Small intestine (tissue), 7 donors: ENCODE results near the gene ARL15. TPM values are rescaled to one million over a fixed set of nuclear protein-coding genes. Genes with fewer than 3 reads are reported as not detected.

Experiments
- DNase-seq, 2 donors: peaks; one replicate each; pipeline versions ENCODE4 v3.0.0 to v3.0.0-alpha.2; 2013
- FAIRE-seq: peaks from 2 replicates; lab custom pipeline; 2012; peaks lifted over from hg19 to GRCh38; lab: Jason Lieb, UNC
- H3K27ac ChIP-seq, 3 donors: one replicate each; pipeline ENCODE4 v1.5.1; 2013; ENCODE audit warnings: low read length in 2 of 3, mild to moderate bottlenecking in 2 of 3, control low read depth in 1 of 3, inconsistent platforms in 1 of 3, low read depth in 1 of 3, moderate library complexity in 1 of 3
- H3K27me3 ChIP-seq, 3 donors: one replicate each; pipeline ENCODE4 v1.6.1; 2013; ENCODE audit warnings: low read length in 3 of 3, inconsistent platforms in 1 of 3; ENCODE audit not compliant: control insufficient read depth in 3 of 3, insufficient read depth in 3 of 3
- H3K36me3 ChIP-seq, 3 donors: one replicate each; pipeline ENCODE4 v1.6.1; 2013; ENCODE audit warnings: low read length in 3 of 3, inconsistent platforms in 1 of 3, low read depth in 1 of 3, mild to moderate bottlenecking in 1 of 3, moderate library complexity in 1 of 3; ENCODE audit not compliant: control insufficient read depth in 3 of 3, insufficient read depth in 2 of 3
- H3K4me1 ChIP-seq, 3 donors: one replicate each; pipeline ENCODE4 v1.6.1; 2013; ENCODE audit warnings: low read length in 2 of 3, inconsistent platforms in 1 of 3, low read depth in 1 of 3, mild to moderate bottlenecking in 1 of 3, moderate library complexity in 1 of 3; ENCODE audit not compliant: control insufficient read depth in 3 of 3, insufficient read depth in 2 of 3
- H3K4me3 ChIP-seq, 3 donors: one replicate each; pipeline ENCODE4 v1.5.1; 2013; ENCODE audit warnings: low read length in 3 of 3, control low read depth in 1 of 3, inconsistent platforms in 1 of 3, low read depth in 1 of 3, mild to moderate bottlenecking in 1 of 3, moderate library complexity in 1 of 3
- H3K9me3 ChIP-seq, 2 donors: one replicate each; pipeline ENCODE4 v1.6.1; 2013; ENCODE audit warnings: low read depth in 1 of 2, low read length in 1 of 2; ENCODE audit not compliant: control insufficient read depth in 2 of 2, insufficient read depth in 1 of 2
- WGBS, 3 donors: extraction: QIAGEN DNeasy Blood & Tissue Kit; methylation state at CpG; one replicate each; pipeline ENCODE4 v1.1.7; 2013; 5-methylcytosine and 5-hydroxymethylcytosine counted together
- polyA plus RNA-seq, 4 donors: library from polyadenylated mRNA; stranded (reverse) in 3 of 4; unstranded in 1 of 4; fragments of 200-250 nt in 3 of 4; fragments of 120-200 nt in 1 of 4; gene quantifications; one replicate each; pipeline versions ENCODE4 v1.2.1 to v1.2.3, GENCODE V29; 2013
- donor health status: healthy with polysubstance abuse.
- donor health status: control.
- donor health status: control.
- donor health status: Bipolar disorder and iron deficiency.
- donor health status: healthy.

Gene ARL15
- polyA plus RNA-seq, 4 donors: 16.5 to 61.9 (median 20.5) TPM

- Histone ChIP-seq H3K27me3 (no peaks in the 10 kb centered on the region), H3K9me3 (no peaks in the 10 kb centered on the region), H3K27ac (no peak overlapping the region), H3K4me1 (peaks cover 0 to 16% (median 6%) of the 10 kb centered on the region in 3 donors), H3K36me3 (no peaks in the 10 kb centered on the region), H3K4me3 (no peak overlapping the region)
- FAIRE-seq: no peak
- no peak for DNase-seq
Measured at GRCh38 chr5:54187694-54188093, 122.7 kb downstream of the ARL15 start.

DNA sequence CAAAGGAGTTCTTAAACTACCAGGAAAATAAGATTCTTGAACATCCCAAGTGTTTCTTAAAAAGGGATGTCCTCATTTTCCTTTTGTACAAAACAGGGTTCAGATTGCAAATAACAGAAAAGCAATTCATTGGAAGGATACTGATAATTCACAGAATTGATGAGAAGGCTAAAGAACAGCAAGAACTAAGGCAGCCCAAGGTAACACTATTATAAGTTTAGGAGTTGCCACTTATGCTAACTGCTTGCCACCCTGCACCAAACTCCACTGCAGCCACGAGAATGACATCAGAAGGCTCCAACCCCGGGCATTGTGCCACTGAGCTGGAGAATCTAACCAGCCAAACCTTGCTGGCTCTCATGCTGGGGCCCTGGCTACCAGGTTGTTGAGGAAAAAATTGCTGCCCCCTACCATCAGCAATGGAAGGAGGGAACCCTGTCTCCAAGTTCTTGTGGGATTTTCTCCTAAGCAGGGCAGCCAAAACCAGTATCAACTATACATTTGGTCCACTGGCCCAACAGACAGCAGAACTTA, 123.4 kb downstream of the ARL15 start:
- Histone ChIP-seq H3K27me3 (no peaks in the 10 kb centered on the region), H3K27ac (no peak overlapping the region), H3K9me3 (no peaks in the 10 kb centered on the region), H3K4me1 (peaks cover 0 to 16% (median 6%) of the 10 kb centered on the region in 3 donors), H3K4me3 (no peak overlapping the region), H3K36me3 (no peaks in the 10 kb centered on the region)
- WGBS, 3 donors: 36 to 78% (median 36%) methylated on average over 2 of the region's 2 CpGs
- DNase-seq: no peak
- FAIRE-seq: no peak

DNA sequence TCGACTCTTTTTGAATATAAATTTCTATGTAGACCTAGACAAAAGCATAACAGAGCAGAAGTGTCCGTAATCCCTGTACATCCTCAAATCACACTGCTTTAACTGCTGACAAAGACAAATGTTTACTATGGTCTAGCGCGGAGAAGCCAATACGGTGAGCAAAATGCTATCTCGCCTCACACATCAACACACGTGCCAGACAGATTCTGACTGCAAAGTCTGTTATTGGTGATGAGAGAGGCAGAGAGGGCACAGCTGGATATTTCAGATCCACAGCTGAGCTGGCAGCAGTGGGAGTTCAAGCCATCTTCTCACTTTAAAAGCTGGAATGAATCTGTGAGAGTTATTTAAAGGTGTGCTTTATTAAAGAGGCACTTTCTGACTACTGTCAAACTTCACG, 124.3 kb downstream of the ARL15 start:
- Histone ChIP-seq H3K4me1 (peaks cover 0 to 20% (median 6%) of the 10 kb centered on the region in 3 donors), H3K27me3 (no peaks in the 10 kb centered on the region), H3K36me3 (no peaks in the 10 kb centered on the region), H3K9me3 (no peaks in the 10 kb centered on the region), H3K4me3 (no peak overlapping the region), H3K27ac (no peak overlapping the region)
- DNase-seq (no peak), FAIRE-seq (no peak)
- 82 to 87% (median 86%) methylated on average over 8 of the region's 8 CpGs for WGBS, 3 donors

- no peaks in the 10 kb centered on the region for H3K27me3 ChIP-seq
- no peaks in the 10 kb centered on the region for H3K9me3 ChIP-seq
- H3K4me1 ChIP-seq: peaks cover 0 to 27% (median 6%) of the 10 kb centered on the region in 3 donors
- H3K4me3 ChIP-seq: no peak overlapping the region
- no peaks in the 10 kb centered on the region for H3K36me3 ChIP-seq
- H3K27ac ChIP-seq: peak overlapping the region in 1 of 3 donors; percentile 14
- FAIRE-seq (no peak), DNase-seq (peak; percentile 82)
- 13 to 52% (median 35%) methylated on average over 2 of the region's 2 CpGs for WGBS, 3 donors
Measured at GRCh38 chr5:54184806-54185205, 125.6 kb downstream of the ARL15 start.

DNA sequence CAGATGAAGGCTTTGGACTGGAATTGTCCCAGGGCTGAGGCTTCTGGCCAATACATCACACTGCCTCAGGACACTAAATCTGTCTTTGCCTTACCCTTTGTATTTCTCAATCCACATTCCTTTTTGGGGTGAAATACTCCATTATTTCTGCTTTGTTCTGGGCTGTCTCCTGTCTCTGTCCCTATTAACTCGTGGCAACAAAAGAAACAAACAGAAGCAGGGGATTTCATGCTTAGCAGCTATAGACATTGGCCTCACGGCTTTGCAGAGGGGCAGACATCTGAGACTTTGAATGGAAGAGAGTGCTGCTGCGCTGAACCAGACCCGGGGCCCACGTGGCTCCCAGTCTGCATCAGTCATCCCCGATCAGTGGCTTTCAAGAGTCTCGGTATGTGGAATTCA, 129.7 kb downstream of the ARL15 start:
- H3K4me3 ChIP-seq: no peak overlapping the region
- H3K4me1 ChIP-seq: peaks cover 12 to 37% (median 14%) of the 10 kb centered on the region in 3 donors
- no peak for FAIRE-seq
- H3K9me3 ChIP-seq: no peaks in the 10 kb centered on the region
- H3K27me3 ChIP-seq: no peaks in the 10 kb centered on the region
- WGBS, 3 donors: 81 to 89% (median 86%) methylated on average over 7 of the region's 7 CpGs
- no peak for DNase-seq
- H3K27ac ChIP-seq: no peak overlapping the region
- no peaks in the 10 kb centered on the region for H3K36me3 ChIP-seq

GRCh38 chr5:54178991-54179390, 131.4 kb downstream of the ARL15 start:
- no peak overlapping the region for H3K4me3 ChIP-seq
- WGBS, 3 donors: 15 to 62% (median 43%) methylated on average over 4 of the region's 4 CpGs
- H3K36me3 ChIP-seq: no peaks in the 10 kb centered on the region
- no peak for FAIRE-seq
- peak overlapping the region in 1 of 3 donors; percentile 41 for H3K27ac ChIP-seq
- H3K4me1 ChIP-seq: peaks cover 10 to 24% (median 12%) of the 10 kb centered on the region in 3 donors
- no peaks in the 10 kb centered on the region for H3K27me3 ChIP-seq
- DNase-seq: peak; percentile 44 to 83
- no peaks in the 10 kb centered on the region for H3K9me3 ChIP-seq

- WGBS, 3 donors: 75 to 83% (median 81%) methylated on average over 5 of the region's 5 CpGs
- DNase-seq (no peak), FAIRE-seq (no peak)
- H3K36me3 ChIP-seq: no peaks in the 10 kb centered on the region
- H3K9me3 ChIP-seq: peaks cover 0 to 2% of the 10 kb centered on the region in 2 donors
- peaks cover 10 to 24% (median 12%) of the 10 kb centered on the region in 3 donors for H3K4me1 ChIP-seq
- no peak overlapping the region for H3K27ac ChIP-seq
- no peaks in the 10 kb centered on the region for H3K27me3 ChIP-seq
- H3K4me3 ChIP-seq: no peak overlapping the region
Measured at GRCh38 chr5:54178207-54178606, 132.2 kb downstream of the ARL15 start.

GRCh38 chr5:54177058-54177457, 133.3 kb downstream of the ARL15 start:
- H3K27ac ChIP-seq: no peak overlapping the region

More at GRCh38 chr5:54177058-54177457, 133.3 kb downstream of the ARL15 start:
- Histone ChIP-seq H3K9me3 (peaks cover 0 to 2% of the 10 kb centered on the region in 2 donors), H3K4me1 (peaks cover 10 to 24% (median 12%) of the 10 kb centered on the region in 3 donors), H3K36me3 (no peaks in the 10 kb centered on the region), H3K4me3 (no peak overlapping the region), H3K27me3 (no peaks in the 10 kb centered on the region)
- FAIRE-seq: no peak
- DNase-seq: peak; percentile 22 to 74
- 29 to 70% (median 39%) methylated on average over 2 of the region's 2 CpGs for WGBS, 3 donors
